HG02623 (cell line): Measurements from ENCODE around the gene FMOD.

Experiments used
- ATAC-seq: cut with Tn5 transposase; IDR thresholded peaks from one replicate; pipeline ENCODE4 v1.9.1; 2021; ENCODE audit warnings: moderate library complexity; ENCODE audit not compliant: unreplicated experiment

FMOD gene

DNA sequence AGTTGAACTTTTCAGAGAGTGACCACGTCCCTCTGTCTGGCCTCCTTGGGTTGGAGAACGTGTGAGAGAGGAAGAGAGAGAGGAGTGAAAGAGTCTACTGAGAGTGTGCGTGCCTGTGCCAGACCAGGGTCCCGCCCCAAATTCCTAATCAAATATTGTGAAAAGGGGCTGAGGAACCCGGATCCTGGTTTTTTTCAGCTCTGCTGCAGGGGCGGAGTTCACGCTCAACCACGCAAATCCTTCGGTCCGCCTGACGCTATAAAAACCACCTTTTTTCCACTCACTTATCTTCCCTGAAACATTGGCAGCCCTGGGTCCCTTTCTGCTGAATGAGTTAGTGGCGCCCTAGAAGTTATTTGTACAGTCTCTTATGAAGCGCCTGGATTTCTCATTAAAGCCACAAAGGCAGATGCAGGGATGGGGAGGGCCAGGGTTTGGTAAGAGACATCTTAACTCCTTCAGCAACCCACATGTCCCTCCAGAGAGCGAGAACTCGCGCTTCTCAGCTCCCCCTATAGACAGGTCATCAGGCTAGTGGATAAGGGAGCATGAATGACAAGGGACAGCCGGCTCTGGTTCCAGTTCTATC, at the start of gene FMOD:
TSS of gene FMOD (minus strand) at position 86 of the 589 bp plus-strand sequence. CDS start 2,852 bp downstream, outside the sequence.
- no peak for ATAC-seq

DNA sequence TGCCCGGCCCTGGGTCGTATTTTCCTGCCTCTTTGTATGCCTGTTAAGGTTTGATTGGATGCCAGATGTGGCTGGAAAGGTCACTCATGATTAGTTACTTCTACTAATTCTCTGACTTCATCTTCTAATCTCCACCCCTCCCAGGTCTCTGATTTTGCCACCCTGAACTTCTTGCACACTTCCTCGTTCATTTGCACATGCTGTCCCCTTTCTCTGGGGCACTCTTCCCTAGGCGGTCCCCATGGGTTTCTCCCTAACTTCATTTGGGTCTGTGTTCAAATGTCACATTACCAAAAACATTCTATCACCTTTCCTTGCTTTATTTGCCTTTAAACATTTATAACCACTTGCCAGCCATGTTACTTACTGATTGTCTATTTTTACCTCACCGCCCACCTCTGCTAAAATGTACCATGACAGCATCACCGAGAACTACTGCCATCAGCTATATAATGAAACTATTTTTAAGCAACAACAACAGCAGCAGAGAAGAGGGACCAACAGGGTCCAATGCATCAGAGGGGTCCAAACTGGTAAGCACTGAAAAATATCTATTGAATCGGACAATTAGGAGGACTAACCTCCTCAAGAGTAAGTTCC, 45.8 kb upstream of the FMOD start:
- no peak for ATAC-seq

DNA sequence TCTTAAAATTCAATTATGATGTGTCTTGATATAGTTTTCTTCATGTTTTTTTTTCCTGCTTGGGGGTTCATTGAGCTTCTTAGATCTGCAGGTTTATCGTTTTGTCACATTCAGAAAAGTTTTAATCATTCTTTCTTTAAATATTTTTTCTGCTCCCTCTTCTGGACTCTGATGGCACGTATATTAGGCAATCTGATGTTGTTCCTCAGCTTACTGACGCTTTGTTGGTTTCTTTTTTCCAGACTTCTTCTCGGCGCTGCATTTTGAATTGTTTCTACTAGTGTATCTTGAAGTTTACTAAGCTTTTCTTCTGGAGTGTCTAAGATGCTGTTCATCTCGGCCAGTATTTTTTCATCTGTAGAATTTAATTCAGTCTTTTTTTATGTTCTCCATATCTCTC, 44.8 kb upstream of the FMOD start:
- ATAC-seq: no peak

DNA sequence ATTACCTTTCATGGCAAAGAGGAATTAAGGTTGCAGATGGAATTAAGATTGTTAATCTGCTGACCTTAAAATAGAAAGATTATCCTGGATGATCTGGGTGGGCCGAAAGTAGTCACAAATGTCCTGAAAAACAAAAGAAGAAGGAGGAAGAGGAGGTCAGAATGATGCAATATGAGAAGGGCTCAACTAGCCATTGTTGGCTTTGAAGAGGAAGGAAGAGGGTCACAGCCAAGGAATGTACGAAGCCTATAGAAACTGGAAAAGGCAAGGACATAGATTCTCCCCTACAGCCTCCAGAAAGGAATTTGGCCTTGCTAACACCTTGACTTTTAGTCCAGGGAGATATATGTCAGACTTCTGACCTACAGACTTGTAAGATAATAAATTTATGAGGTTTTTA, 39.4 kb upstream of the FMOD start:
- ATAC-seq: no peak

DNA sequence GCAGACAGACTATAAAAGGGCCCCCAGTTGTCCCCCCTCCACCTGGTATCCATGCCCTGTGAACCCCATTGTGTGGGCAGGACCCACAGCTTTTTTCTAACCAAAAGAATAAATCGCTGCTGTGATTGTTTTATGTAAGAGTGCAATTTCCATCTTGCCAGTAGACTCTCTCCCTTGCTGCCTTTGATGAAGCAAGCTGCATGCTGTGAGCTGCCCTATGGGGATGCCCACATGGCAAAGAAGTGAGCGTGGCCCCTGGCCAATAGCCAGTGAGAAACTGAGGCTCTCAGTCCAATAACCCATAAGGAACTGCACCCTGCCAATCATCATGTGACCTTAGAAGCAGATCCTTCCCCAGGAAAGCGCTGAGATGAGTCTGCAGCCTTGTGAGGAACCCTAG, 37.8 kb upstream of the FMOD start:
- ATAC-seq: no peak

DNA sequence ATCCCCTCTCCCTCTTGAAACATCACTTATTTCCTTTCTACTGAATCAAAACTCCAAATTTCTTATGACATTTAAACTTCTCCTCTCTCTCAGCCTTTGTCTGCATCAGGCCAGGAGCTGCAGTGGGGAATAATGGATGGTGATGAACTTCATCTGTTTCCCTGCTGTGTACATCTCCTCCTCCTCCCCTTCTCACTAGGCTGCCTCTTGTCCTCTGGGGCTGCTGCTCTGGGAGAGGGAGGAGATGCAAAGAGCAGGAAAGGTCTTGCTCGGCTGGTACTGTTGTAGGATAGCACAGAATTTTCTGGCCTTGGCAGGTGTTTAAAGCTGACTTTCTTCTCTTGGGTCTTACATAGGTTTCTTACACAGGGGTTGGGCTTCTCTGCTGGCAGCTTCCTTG, 31.1 kb upstream of the FMOD start:
- no peak for ATAC-seq

DNA sequence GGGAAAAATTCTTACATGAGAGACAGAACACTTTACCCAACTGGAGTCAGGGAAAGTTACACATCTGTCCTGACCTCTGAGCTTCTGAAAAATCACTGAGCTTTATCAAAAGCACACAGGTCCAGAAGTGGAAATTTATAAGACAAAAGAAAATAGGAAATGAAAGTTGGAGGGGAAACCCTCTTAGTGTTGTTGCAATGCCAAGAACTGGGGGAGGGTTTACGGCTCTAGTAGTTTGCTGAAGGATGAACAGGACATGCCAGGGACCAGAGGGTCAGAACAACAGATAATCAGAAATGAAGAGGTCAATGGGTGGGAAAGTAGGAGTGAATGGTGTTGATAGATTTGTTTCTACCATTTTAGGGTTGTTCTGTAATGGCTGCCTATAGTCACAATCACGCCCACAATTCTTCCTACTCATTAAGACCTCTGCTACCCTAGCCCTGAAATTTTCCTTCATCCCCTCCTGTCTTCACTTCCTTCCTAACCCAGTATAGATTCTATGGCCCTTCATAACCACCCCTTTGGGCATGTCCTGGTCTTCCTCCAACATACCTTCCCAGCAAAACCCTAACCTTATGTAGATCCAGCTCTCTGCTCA, 30.3 kb upstream of the FMOD start:
- ATAC-seq: no peak

DNA sequence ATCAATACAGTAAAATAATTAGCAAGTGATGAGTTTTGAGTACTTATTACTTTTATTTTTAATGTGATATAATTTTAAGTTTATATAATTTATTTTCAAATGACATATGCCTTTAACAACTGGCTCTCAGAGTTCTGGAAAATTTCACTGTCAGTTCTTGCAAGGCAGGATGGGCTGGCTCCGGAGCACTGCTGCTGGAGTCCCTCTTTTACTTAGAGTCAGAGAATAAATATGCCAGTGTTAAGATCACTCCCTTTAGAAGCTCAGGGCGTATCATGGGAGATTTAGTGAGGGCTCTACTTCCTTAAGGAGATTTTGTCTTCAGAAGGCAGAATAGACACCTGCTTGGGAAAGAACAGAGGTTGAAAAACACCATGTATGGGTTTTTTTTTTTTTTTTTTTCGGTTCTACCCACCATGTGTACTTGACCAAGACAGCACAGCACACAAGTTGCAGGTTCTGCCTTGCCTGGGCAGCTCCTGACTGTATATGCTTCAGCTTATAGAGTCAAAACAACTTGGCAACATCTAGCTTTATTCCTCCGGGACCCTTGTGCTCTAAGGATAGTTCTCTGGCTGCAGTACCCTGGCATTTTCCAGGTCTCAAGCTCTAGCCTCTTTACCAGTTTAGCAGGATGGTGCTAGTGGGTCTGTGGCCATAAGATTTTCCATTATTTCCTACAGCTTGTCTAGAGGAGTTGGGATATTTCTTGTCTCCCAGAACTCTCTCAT, 29.7 kb upstream of the FMOD start:
- no peak for ATAC-seq

DNA sequence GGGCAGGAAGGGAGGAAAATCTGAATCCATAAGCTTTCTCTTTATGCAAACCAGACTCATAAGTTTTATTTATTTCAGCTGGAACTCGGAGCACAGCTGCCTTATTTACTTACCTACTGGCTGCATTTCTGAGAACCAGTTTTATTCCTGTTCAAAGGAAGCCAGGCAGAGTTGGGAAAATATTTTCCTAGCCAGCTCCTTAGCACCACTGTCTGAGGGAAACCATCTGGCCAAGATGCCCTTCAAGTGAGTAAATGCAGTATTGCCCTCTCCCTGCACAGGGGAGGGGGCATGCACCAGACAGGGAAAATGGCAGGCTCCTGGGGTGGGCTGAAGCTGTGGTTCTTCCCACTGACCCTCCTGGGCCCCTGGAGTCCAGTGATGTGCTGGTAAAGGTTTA, 28.9 kb upstream of the FMOD start:
- no peak for ATAC-seq

DNA sequence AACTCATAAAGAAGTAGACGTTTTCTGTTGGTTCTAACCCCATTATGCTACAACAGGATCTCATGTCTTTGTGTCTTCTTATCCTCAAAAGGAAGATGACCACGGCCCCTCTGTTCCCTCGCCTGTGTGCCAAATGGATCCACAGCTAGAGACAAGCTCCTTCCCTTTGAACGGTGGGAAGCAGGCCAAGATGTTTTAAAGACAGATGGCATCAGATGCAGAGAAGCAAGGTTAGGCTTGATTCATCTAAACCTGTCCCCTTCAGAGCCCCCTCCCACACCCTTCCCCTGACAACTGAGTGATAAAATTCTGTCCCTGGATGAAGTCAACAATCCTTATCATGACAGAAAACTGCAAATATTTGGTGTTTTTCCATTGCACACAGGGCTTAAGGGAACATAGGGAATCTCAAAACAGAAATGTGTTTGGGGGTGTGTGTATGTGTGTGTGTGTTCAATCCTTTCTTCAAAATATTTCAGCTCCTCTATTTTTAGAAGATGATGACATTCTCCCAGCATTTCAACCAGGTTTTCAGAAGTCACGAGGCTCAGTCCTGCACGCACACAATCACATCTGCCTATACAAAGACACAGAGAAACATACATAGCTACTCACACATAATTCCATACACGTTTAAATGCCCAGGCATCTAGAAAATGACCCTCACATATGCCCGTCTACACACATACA, 27.8 kb upstream of the FMOD start:
- ATAC-seq: no peak

DNA sequence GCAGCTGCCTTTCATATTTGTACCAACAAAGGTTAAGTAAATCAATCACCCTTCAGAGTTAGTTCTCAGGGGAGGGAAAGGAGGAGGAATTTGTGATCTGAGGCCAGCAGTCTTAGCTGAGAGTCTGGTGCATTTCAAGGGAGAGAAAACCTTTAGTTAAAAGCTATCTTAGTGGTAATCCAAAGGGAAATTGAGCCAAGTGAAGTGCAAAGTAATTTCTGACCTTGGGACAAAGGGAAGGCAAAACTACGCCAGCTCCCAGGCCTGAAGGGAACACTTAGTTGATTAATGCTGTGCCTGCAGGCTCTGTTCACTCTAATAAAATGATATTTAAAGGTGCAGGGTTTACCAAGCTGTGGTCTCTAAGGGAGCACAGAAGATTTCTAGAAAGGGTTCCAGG, 23.1 kb upstream of the FMOD start:
- ATAC-seq: no peak

DNA sequence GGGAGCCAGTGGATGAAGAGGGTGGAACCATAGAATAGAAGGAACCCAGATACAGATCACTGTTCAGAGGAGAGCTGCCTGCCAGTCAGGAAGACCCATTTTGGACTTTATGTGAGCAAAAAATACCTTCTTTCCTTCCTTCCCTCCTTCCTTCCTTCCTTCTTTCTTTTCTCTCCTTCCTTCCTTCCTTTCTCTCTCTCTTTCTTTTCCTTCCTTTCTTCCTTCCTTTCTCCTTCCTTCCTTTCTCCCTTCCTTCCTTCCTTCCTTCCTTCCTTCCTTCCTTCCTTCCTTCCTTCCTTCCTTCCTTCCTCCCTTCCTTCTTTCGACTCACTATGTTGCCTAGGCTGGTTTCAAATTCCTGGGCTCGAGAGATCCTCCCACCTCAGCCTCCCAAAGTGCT, 22.1 kb upstream of the FMOD start:
- no peak for ATAC-seq

DNA sequence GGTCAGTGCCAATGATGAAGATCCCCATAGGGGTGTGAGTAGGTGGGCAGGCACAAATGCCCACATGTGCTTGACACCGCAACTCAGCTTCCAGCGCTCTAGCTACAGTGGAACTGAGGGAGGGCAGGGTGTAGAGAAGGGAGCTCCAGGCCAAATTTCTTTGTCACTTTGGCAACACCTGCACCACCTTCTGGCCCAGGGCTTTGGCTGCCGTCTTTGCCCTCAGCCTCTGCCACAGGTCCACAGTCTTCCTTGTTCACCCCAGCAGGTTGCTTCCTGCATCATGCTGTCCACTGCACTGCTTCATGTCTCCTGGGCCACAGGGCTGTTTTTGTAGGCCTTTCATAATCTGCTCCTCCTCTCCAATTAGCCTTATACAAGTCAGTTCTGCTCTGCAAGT, 20.4 kb upstream of the FMOD start:
- ATAC-seq: no peak

DNA sequence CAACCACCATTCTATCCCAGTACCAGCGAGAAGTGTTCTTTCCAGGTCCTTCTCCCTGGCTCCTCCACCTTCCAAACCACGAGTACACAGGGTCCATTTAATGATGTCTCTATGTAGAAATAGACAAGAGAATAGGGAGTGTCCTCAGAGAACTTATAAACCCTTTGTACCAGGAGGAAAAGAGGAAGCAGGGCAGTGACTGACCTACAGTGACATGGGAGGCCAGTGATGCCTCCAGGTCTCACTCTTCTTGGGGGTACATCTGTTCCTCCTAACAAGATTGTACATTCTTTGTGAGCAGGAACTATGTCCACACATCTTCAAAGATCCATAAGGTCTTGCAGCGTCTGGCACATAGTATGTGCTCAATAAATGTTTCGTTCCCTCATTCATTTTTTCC, 18.7 kb upstream of the FMOD start:
- ATAC-seq: no peak

DNA sequence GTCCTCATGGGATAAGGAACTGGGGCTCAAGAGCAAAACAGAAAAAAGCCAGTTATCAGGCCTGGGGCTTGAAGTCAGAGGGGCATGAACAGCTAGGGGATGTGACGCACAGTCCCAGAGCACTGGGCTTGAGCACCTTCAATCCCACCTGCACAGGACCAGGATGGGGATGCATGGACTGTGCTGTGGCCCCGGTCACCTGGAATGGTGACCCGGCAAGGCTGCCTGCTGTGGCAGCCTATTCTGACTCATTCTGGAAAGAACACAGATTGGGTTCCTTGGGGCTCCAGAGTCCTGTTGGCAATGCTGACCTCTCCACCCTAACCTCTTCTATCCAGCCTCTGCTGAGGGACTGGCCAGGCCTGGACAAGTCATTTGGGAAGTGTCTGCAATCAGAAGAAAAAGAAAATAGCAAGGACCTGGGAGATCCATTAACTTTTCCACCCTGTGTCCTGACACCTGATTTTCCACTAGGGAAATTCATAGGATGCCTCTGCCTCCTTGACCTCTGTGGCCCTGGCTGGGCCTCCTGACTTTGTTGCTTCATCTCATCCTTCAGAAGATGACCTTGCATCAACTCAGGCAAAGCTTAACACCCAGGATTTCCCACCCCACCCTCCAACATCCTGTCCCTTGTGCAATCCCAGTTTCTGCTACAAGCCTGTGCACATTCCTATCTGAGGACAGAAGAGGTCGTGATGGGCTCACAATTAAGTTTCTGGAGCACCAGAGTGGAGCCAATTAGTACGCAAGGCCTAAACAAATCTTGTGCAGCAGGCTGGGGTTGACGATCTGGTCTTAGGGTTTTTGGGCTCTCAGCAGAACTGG, 17.9 kb upstream of the FMOD start:
- no peak for ATAC-seq

DNA sequence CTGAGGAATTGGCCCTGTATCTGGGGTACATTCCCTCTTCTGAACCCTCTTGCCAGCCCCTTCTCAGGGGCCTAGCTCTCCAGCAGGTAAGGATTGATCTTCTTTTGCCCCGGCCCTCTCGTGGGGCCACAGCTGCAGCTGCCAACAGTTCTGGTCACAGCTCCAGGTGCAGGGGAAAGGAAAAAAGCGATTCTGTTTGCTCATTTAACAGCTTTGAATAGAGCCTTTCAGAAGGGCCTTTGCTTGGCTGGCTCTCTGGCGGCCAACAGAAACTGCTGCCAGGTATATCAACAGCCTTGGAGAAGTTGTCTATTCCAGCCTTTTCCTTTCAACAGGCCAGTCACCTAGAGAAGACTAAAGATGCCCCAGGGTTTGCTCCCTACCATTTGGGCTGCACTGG, 16.1 kb upstream of the FMOD start:
- ATAC-seq: no peak

DNA sequence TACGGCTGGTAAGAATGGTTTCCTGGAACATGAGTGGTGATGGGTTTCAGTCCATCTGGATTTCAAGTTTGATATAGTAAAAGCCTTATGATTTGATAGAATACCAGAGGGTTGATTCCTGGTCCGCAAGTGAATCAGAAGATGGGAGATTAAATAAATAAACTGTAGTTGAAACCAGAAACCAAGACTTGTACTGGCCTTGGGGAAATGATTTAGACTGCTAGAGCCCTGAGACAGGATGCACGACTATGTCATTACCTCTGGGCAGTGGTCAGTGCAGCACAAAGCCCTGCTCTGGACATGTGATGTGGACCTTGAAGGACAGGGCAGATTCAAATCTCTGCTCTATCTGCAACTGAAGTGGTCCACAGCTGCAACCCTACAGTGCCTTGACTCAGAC, 15.6 kb upstream of the FMOD start:
- ATAC-seq: no peak

DNA sequence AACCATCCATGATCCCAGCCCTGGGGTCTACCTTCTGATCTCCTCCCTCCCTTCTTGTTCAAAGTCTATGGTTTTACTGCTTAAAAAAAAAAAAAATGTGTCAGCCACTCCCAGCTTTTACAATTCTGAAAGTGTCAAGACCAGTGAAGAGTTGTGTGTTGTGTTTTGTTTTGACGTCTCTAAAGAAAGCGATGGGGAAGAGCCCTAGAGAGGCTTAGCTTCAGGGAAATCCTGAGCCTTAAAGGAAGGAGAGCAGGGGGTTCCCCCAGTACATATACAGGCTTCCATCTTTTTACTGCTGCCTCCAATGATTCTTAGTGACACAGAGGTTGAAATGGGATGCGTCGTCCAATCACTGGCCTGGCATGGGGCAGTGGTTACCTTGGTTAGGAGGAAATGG, 13.9 kb upstream of the FMOD start:
- ATAC-seq: no peak

DNA sequence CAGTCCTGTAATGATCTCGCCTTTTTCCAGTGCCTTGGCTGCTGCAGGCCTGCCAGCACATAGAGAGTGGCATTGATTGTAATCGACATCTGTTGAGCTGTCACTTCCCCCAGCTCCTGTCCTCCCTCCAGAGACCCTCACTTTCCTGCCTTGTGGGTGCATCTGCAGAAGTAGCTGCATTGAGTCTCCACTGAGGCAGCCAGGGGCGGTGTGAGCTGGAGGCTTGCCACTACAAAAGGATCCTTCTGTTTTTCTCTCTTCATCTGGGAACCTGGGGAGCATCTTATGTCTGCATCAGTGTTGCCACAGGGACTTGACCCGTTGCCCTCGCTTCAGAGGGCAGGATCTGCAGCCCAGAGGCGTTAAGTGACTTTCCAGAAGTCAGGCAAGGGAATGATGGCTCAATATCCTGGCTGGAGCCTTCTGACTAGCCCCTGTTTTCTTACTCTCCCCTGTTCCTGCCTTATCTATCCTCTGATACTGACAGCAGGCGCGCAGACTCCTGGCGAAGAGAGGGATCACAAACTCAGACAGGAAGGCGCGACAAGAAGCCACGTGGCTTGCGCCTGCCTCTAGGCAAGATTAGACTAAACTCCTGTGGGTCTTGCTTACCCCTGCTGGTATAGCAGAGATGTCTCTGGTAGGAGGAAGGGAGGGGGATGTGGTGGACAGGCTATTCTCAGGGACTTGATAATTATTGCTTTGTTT, 13.3 kb upstream of the FMOD start:
- no peak for ATAC-seq

DNA sequence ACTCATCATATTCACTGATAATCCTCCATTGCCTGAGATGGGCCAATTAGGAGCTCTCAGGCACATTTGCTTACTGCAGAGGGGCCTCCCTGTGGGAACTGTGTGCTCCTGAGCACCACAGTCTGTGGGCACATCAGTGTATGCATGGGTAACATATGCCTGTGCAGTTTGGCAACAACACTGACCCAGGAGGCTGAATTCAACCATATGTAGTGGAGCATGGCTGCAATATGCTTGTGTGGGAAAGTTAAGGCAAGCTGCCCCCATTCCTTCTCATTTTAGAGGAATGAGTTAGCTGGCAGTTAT, 11.8 kb upstream of the FMOD start:
- no peak for ATAC-seq
